HUES64 (cell line): Measurements from ENCODE around the gene ANKRD24.
"Not testable (repeated sequence)": the region's sequence is repeated elsewhere in the genome, so short reads cannot be mapped to it uniquely, and the experiment has no call there.

Experiments used
- H3K27ac ChIP-seq: 2 replicates; pipeline ENCODE4 v1.7.0; 2013; ENCODE audit warnings: low read depth, low read length, inconsistent platforms
- H3K27me3 ChIP-seq: 2 replicates; pipeline ENCODE4 v1.6.1; 2013; ENCODE audit warnings: mild to moderate bottlenecking, low read length; ENCODE audit not compliant: insufficient read depth
- H3K36me3 ChIP-seq: 2 replicates; pipeline ENCODE4 v1.6.1; 2013; ENCODE audit warnings: mild to moderate bottlenecking, low read length; ENCODE audit not compliant: insufficient read depth
- H3K4me1 ChIP-seq: 2 replicates; pipeline ENCODE4 v1.6.1; 2013; ENCODE audit warnings: mild to moderate bottlenecking, low read length, moderate library complexity; ENCODE audit not compliant: insufficient read depth
- H3K4me3 ChIP-seq: 2 replicates; pipeline ENCODE4 v1.5.1; 2013; ENCODE audit warnings: mild to moderate bottlenecking, low read length, moderate library complexity
- H3K9ac ChIP-seq: 2 replicates; pipeline ENCODE4 v1.6.1; 2013; ENCODE audit warnings: mild to moderate bottlenecking, low read depth, low read length
- H3K9me3 ChIP-seq: 2 replicates; pipeline ENCODE4 v1.6.1; 2013; ENCODE audit warnings: low read depth, low read length; ENCODE audit not compliant: insufficient read depth
- WGBS: fragments of 150-250, 120-280 bp; methylation state at CpG from one replicate; pipeline ENCODE4 v1.1.7; 2013; ENCODE audit warnings: missing lambda C conversion rate; 5-methylcytosine and 5-hydroxymethylcytosine counted together

ANKRD24 gene

DNA sequence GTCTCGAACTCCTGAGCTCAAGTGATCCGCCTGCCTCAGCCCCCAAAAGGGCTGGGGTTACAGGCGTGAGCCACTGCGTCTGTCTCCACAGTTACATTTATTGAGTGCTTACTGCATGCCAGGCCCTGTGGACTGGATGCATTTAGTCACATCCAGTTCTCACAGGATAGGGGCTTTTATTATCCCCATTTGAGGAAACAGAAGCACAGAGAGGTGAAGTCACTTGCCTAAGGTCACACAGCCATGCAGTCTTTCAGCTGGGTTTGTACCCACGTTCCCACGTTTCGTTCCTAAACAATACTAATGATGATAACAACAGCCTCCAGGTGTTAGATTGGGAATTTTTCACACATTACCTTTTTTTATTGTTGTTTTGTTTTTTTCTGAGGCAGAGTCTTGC is 37.7 kb downstream of the ANKRD24 start:
- 93% methylated on average over 7 of the region's 7 CpGs for WGBS
- H3K27me3 ChIP-seq, result no peaks in the 10 kb centered on the region

DNA sequence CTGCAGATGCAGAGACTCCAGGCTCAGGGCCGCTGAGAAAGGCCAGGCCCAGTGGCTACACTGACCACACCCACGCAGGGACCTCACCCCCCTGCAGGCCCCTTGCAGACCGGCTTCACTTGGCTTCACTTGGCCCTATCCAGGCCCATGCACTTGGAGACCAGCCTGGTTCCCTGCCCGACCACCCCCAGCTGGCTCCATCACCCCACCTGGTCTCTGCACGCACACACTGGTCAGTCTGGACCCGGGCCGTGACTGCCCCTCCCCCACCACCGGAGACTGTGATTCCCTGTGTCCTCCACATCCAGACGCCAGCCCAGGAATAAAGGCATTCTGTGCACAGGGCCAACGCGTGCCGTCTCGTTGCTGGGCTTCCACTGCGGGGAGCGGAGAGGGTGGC is 42.0 kb downstream of the ANKRD24 start:
- 76% methylated on average over 15 of the region's 15 CpGs for WGBS

More for the DNA sequence above, 37.7 kb downstream of the ANKRD24 start:
- no peaks in the 10 kb centered on the region for H3K9me3 ChIP-seq
- no peaks in the 10 kb centered on the region; the same call in 1 of the 2 replicates for H3K36me3 ChIP-seq
- H3K4me1 ChIP-seq, result no peaks in the 10 kb centered on the region
- no peak overlapping the region for H3K27ac ChIP-seq
- no peak overlapping the region for H3K4me3 ChIP-seq
- H3K9ac ChIP-seq, result no peak overlapping the region

GRCh38 chr19:4225885-4226284 is 43.4 kb downstream of the ANKRD24 start:
- H3K9ac ChIP-seq, result no peak overlapping the region
- WGBS, result 91% methylated on average over 8 of the region's 8 CpGs
- peaks cover 14% of the 10 kb centered on the region for H3K27me3 ChIP-seq
- no peaks in the 10 kb centered on the region for H3K9me3 ChIP-seq
- H3K36me3 ChIP-seq, result no peaks in the 10 kb centered on the region; the same call in 1 of the 2 replicates
- no peak overlapping the region for H3K4me3 ChIP-seq
- peaks cover 4% of the 10 kb centered on the region; the same call in 1 of the 2 replicates for H3K4me1 ChIP-seq
- H3K27ac ChIP-seq, result no peak overlapping the region

More for the DNA sequence above, 42.0 kb downstream of the ANKRD24 start:
- Histone ChIP-seq H3K4me3 (no peak overlapping the region), H3K36me3 (no peaks in the 10 kb centered on the region; the same call in 1 of the 2 replicates), H3K27me3 (peaks cover 14% of the 10 kb centered on the region), H3K4me1 (peaks cover 4% of the 10 kb centered on the region; the same call in 1 of the 2 replicates), H3K9ac (no peak overlapping the region), H3K27ac (no peak overlapping the region), H3K9me3 (no peaks in the 10 kb centered on the region)

DNA sequence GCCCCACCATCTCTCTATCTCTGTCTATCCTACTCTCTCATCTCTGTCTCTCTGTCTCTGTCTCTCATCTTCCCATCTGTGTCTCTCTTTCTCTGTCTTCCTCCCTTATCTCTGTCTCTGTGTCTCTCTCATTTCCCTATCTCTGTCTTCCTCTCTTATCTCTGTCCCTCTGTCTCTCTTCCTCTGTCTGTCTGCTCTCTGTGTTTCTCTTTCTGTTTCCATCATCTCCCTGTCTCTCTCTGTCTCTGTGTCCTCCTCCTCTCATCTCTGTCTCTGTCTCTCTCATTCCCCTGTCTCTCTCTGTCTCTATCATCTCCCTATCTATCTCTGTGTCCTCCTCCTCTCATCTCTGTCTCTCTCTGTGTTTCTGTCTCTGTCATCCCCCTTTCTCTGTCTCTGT is 45.3 kb downstream of the ANKRD24 start:
- no peaks in the 10 kb centered on the region for H3K36me3 ChIP-seq
- H3K9me3 ChIP-seq, result no peaks in the 10 kb centered on the region
- H3K4me1 ChIP-seq, result peaks cover 4% of the 10 kb centered on the region; the same call in 1 of the 2 replicates
- H3K4me3 ChIP-seq, result no peak overlapping the region
- peaks cover 14% of the 10 kb centered on the region for H3K27me3 ChIP-seq
- H3K27ac ChIP-seq, result no peak overlapping the region
- H3K9ac ChIP-seq, result no peak overlapping the region

- Histone ChIP-seq H3K4me1 (peaks cover 4% of the 10 kb centered on the region; the same call in 1 of the 2 replicates), H3K9ac (0 out of 2 replicates have a peak overlapping the region, but pooled peaks have one; percentile 3), H3K27me3 (peaks cover 14% of the 10 kb centered on the region), H3K27ac (no peak overlapping the region), H3K4me3 (peak overlapping the region; percentile 20; the same call in 1 of the 2 replicates), H3K36me3 (no peaks in the 10 kb centered on the region), H3K9me3 (no peaks in the 10 kb centered on the region)
- WGBS, result 79% methylated on average over 2 of the region's 2 CpGs
Measured at GRCh38 chr19:4228765-4229178, 46.3 kb downstream of the ANKRD24 start.

DNA sequence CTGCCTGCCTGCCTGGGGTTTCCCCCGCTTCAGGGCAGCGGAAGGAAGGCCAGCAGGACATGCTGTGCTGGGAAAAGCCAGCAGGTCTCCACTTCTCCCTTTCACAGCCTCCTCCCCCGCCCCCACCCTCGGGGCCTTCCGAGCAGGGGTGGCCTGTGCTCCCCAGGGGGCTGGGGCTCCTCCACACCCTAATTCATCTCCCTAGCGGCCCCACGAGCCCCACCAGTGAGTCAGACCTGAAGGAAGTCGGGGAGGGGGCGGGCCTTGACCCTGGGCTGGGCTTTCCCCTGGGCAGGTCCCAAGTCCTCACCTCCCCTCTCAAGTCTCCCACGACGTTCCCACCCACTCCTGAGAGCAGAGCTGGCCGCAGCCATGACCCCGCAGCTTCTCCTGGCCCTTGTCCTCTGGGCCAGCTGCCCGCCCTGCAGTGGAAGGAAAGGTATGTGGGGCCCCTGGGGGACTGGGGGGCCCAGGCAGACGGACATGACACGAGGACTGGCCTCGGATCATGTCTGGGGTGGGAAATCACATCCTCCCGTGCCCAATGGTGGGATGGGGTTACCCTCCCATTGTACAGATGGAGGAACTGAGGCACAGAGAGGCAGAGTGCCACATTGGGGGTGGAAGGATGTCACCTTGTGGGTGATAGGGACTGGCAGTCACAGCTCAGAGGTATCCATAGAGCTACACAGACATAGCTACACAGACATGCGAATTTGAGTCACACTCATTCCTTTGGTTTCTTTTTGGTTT is 46.9 kb downstream of the ANKRD24 start, which contains the start of gene EBI3:
EBI3 (plus strand) TSS at position 345 of the 753 bp plus-strand sequence; CDS start at position 373, 28 bp downstream.
- WGBS, result 33% methylated on average over 19 of the region's 19 CpGs
- Histone ChIP-seq H3K9ac (0 out of 2 replicates have a peak within 1 kb of the TSS, but pooled peaks have one; percentile 3), H3K4me3 (peak within 1 kb of the TSS; percentile 20; the same call in 1 of the 2 replicates)

DNA sequence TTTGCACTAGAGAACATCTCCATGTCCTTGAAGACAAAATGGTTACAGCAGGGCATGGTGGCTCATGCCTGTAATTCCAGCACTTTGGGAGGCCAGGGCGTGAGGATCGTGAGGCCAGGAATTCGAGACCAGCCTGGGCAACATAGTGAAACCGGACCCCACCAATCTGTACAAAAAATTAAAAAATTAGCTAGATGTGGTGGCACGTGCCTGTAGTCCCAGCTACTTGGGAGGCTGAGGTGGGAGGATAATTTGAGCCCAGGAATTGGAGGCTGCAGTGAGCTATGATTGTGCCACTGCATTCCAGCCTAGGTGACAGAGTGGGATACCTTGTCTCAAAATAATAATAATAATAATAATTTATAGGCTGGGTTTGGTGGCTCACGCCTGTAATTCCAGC is 47.7 kb downstream of the ANKRD24 start:
- not testable (repeated sequence) for H3K9me3 ChIP-seq, H3K27ac ChIP-seq, H3K36me3 ChIP-seq, H3K4me3 ChIP-seq, H3K4me1 ChIP-seq, H3K9ac ChIP-seq
- WGBS, result 96% methylated on average over 6 of the region's 6 CpGs
- peaks cover 14% of the 10 kb centered on the region for H3K27me3 ChIP-seq

More for the DNA sequence above, 46.9 kb downstream of the ANKRD24 start, which contains the start of gene EBI3:
- H3K36me3 ChIP-seq, result no peaks in the 10 kb centered on the region
- H3K4me1 ChIP-seq, result peaks cover 4% of the 10 kb centered on the region; the same call in 1 of the 2 replicates
- no peaks in the 10 kb centered on the region for H3K9me3 ChIP-seq
- peaks cover 14% of the 10 kb centered on the region for H3K27me3 ChIP-seq
- H3K27ac ChIP-seq, result no peak within 1 kb of the TSS

DNA sequence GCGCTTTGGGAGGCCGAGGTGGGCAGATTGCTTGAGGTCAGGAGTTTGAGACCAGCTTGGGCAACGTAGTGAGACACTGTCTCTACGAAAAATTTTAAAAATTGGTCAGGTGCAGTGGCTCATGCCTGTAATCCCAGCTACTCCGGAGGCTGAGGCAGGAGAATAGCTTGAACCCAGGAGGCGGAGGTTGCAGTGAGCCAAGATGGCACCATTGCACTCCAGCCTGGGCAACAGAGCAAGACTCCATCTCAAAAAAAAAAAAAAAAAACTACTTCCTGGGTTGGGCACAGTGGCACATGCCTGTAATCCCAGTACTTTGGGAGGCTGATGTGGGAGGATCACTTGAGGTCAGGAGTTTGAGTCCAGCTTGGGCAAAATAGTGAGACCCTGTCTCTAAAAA is 49.0 kb downstream of the ANKRD24 start:
- not testable (repeated sequence) for H3K9me3 ChIP-seq, H3K9ac ChIP-seq, H3K4me3 ChIP-seq, H3K36me3 ChIP-seq, H3K27ac ChIP-seq, H3K4me1 ChIP-seq
- 93% methylated on average over 6 of the region's 6 CpGs for WGBS
- peaks cover 14% of the 10 kb centered on the region for H3K27me3 ChIP-seq

- not testable (repeated sequence) for H3K4me1 ChIP-seq, H3K9ac ChIP-seq, H3K9me3 ChIP-seq, H3K36me3 ChIP-seq, H3K27ac ChIP-seq, H3K4me3 ChIP-seq
- WGBS, result 93% methylated on average over 5 of the region's 5 CpGs
- peaks cover 14% of the 10 kb centered on the region for H3K27me3 ChIP-seq
Measured at GRCh38 chr19:4232139-4232538, 49.6 kb downstream of the ANKRD24 start.

DNA sequence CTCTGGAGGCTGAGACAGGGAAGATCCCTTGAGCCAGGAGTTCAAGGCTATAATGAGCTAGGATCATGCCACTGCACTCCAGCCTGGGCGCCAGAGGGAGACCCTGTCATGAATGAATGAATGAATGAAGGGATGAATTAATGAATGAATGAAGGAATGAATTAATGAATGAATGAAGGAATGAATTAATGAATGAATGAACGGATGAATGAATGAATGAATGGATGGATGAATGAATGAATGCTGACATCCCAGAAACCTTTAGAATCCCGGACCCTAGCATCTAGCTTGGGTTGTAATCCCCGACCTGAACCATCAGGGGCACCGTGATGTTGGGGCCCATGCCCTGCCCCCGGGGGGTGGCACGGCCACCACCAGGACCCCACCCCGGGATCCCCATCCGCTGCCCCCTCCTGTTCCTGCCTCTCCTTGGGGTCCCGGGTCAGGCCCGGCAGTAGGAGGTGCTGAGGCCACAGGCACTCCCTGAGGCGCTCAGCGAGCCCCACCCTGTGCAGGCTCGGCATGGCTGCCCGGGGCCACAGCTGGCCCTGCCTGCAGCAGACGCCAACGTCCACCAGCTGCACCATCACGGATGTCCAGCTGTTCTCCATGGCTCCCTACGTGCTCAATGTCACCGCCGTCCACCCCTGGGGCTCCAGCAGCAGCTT is 50.3 kb downstream of the ANKRD24 start:
- no peaks in the 10 kb centered on the region for H3K9me3 ChIP-seq
- H3K9ac ChIP-seq, result no peak overlapping the region
- no peak overlapping the region for H3K27ac ChIP-seq
- H3K27me3 ChIP-seq, result peaks cover 12% of the 10 kb centered on the region
- peaks cover 4% of the 10 kb centered on the region; the same call in 1 of the 2 replicates for H3K4me1 ChIP-seq
- no peaks in the 10 kb centered on the region for H3K36me3 ChIP-seq
- WGBS, result 77% methylated on average over 21 of the region's 21 CpGs
- no peak overlapping the region for H3K4me3 ChIP-seq

- Histone ChIP-seq H3K27ac (no peak overlapping the region), H3K9me3 (no peaks in the 10 kb centered on the region), H3K4me3 (no peak overlapping the region), H3K36me3 (no peaks in the 10 kb centered on the region), H3K27me3 (peaks cover 6% of the 10 kb centered on the region), H3K9ac (no peak overlapping the region), H3K4me1 (peaks cover 4% of the 10 kb centered on the region; the same call in 1 of the 2 replicates)
- 72% methylated on average over 11 of the region's 11 CpGs for WGBS
Measured at GRCh38 chr19:4233282-4233853, 50.9 kb downstream of the ANKRD24 start.
